ENCODE data around the gene UNC13B. TPM values are rescaled to one million over a fixed set of nuclear protein-coding genes. Genes with fewer than 3 reads are reported as not detected.

The UNC13B gene
- total RNA-seq, 6 experiments from 2014 or later, result 18.2 to 21.4 (median 19.7) TPM

DNA sequence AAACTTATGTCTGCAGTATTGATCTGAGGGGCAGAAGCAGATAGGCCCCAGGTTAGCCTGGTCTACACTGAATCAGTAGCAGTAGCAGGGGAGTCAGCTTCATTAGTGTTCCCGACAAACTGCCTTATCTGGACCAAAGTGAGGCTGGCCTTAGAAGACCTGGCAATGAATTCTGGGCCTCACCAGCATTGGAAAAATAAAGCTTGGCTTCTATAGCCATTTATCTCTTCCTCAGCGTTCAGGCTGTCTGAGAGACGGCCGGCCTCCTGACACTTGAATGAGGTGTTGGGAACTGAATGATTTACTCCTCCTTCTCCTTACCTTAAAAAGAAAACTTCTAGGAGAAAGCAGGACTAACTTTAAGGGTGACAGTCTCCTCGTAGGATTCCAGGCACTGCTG is 186.3 kb downstream of the UNC13B start:
- Mint-ChIP-seq H3K27me3 (ENCODE audit: insufficient read depth) (peaks cover 1% of the 10 kb centered on the region; the same call in 1 of the 2 replicates), H3K36me3 (ENCODE audit: low read depth) (no peaks in the 10 kb centered on the region; the same call in 1 of the 2 replicates), H3K4me1 (ENCODE audit: low read depth) (peaks cover 29% of the 10 kb centered on the region), H3K27ac (no peak overlapping the region), H3K4me3 (no peak overlapping the region), H3K9me3 (no peaks in the 10 kb centered on the region)
- no peak for DNase-seq
- TF ChIP-seq, protein P1, sequence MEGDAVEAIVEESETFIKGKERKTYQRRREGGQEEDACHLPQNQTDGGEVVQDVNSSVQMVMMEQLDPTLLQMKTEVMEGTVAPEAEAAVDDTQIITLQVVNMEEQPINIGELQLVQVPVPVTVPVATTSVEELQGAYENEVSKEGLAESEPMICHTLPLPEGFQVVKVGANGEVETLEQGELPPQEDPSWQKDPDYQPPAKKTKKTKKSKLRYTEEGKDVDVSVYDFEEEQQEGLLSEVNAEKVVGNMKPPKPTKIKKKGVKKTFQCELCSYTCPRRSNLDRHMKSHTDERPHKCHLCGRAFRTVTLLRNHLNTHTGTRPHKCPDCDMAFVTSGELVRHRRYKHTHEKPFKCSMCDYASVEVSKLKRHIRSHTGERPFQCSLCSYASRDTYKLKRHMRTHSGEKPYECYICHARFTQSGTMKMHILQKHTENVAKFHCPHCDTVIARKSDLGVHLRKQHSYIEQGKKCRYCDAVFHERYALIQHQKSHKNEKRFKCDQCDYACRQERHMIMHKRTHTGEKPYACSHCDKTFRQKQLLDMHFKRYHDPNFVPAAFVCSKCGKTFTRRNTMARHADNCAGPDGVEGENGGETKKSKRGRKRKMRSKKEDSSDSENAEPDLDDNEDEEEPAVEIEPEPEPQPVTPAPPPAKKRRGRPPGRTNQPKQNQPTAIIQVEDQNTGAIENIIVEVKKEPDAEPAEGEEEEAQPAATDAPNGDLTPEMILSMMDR (IDR thresholded peaks at IDR 0.05), result no peak

DNA sequence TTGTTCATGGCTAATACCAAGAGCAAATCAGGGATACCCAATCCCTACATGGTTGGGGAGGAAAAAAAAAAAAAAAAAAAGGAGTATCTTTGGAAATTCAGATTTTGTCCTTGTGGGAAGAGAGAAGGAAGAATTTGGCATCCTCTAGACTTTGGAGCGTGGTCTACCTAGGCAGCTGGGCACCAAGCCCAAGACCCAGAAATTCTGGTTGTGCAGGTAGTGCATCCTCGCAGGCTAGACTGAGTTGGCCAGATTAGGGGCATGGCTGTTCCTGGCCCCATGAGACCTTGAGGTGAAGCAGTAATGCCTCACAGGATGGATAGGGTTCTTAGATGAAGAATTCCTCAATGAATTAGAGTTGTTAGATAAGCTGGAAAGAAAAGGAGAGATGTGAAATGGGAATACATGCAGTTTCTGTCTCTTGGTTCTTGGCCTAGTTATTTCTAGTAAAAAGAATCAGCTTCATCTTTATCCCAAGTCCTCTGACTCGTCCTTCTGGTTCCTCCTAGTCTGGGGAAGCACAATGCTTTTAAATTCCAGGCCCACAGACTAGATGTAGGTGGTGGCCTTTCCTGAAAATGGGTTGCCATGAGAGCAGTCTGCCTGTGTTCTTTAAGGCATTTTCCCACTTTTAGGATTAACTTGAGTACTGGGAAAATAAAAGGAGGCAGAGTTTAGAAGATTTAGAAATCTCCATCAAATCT is 187.6 kb downstream of the UNC13B start:
- DNase-seq, result no peak
- Mint-ChIP-seq H3K9me3 (no peaks in the 10 kb centered on the region), H3K4me1 (ENCODE audit: low read depth) (peaks cover 43% of the 10 kb centered on the region), H3K36me3 (ENCODE audit: low read depth) (no peaks in the 10 kb centered on the region; the same call in 1 of the 2 replicates), H3K4me3 (no peak overlapping the region), H3K27ac (no peak overlapping the region), H3K27me3 (ENCODE audit: insufficient read depth) (peaks cover 1% of the 10 kb centered on the region; the same call in 1 of the 2 replicates)
- TF ChIP-seq, protein P1 (IDR thresholded peaks at IDR 0.05), result no peak

DNA sequence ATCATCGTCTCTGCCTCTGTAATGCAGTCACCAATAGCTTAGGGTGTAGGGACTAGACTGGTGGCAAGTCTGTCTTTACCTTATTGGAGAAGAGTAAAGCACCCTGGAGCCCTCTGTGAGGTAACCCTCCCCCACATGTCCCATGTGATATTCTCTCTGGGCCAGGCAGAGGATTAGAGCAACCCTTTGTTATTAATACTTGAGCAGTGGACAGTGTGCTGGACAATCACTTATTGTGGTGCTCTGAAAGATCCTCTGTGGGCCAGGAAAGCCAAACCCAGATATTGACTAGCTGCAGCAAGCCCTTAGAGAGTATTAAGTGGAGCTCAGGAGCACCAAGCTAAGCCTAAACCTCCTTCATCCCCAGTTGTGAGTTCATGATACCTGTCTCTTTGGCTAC is 188.4 kb downstream of the UNC13B start:
- Mint-ChIP-seq H3K9me3 (no peaks in the 10 kb centered on the region), H3K27me3 (ENCODE audit: insufficient read depth) (peaks cover 1% of the 10 kb centered on the region; the same call in 1 of the 2 replicates), H3K36me3 (ENCODE audit: low read depth) (no peaks in the 10 kb centered on the region), H3K4me3 (no peak overlapping the region), H3K27ac (peak overlapping the region; percentile 44; the same call in 1 of the 2 replicates), H3K4me1 (ENCODE audit: low read depth) (peaks cover 45% of the 10 kb centered on the region)
- no peak for DNase-seq
- TF ChIP-seq, protein P1 (IDR thresholded peaks at IDR 0.05), result no peak

DNA sequence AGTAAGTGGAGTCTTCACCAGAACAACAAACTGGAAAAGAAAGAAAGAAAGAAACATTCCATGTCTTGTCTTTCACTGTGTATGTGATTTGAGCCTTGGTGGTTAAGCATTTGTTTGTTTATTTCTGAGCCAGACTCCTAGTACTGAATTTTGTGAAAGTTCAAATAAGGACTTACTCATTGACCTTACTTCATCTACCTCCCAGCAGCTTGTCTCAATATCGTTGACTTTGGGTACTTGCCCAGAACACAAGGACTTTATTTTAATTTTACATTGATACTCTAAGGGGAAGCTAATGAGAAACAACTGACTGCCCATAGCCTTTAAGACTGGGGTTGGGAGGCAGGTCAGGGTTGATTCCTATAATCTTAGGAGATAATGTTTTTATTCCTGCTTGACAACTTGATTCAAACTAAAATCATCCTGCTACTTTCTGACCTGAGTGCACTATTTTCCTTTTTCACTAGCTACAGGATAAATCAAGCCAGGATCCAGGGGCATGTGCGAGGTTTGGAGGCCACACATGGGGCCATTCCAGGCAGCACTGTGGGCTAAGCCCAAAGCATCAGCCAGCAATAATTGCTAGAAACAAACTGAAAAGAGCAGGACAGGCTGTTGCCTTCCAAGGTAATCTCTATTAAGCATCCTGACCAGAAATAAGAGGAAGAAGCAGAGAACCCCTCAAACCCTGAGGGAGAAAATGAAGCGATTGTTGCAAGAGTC is 189.2 kb downstream of the UNC13B start:
- H3K27ac Mint-ChIP-seq, result peak overlapping the region; percentile 44
- peaks cover 1% of the 10 kb centered on the region; the same call in 1 of the 2 replicates for H3K27me3 Mint-ChIP-seq (ENCODE audit: insufficient read depth)
- H3K36me3 Mint-ChIP-seq (ENCODE audit: low read depth), result no peaks in the 10 kb centered on the region
- DNase-seq, result peak; percentile 51
- H3K4me1 Mint-ChIP-seq (ENCODE audit: low read depth), result peaks cover 45% of the 10 kb centered on the region
- no peaks in the 10 kb centered on the region for H3K9me3 Mint-ChIP-seq
- H3K4me3 Mint-ChIP-seq, result peak overlapping the region; percentile 8
- TF ChIP-seq, protein P1 (IDR thresholded peaks at IDR 0.05), result no peak

DNA sequence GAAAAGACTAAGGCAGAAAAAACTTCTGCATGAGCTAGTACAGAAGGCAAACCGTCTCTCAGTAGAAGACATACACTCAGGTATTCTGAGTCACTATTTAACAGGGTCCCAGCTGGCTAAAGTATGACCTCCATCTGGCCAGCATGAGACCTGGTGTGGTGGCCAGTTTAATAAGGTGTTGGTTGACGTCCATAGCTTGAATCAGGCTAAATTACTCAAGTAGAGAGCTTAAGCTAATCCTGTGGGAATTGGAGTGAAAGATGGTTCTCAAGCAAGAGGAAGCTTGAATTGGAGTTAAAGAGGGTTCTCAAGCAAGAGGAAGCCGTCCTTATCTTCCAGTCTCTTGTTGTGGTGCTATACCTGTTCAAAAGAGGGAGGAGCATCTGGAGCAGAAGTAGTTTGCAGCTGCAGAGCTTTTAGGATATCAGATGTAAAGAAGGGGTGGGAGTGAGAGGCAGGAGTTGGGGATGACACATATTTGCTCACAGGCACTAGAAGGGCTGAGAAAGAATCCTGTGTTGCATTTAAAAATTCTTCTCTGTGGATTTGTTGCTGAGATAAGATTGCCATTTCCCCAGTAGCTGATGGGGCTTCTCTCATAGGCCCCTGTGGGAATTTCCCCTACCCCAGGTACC is 192.0 kb downstream of the UNC13B start:
- Mint-ChIP-seq H3K27ac (peak overlapping the region; percentile 65), H3K36me3 (ENCODE audit: low read depth) (no peaks in the 10 kb centered on the region), H3K4me3 (no peak overlapping the region), H3K4me1 (ENCODE audit: low read depth) (peaks cover 62% of the 10 kb centered on the region), H3K9me3 (no peaks in the 10 kb centered on the region), H3K27me3 (ENCODE audit: insufficient read depth) (peaks cover 1% of the 10 kb centered on the region; the same call in 1 of the 2 replicates)
- TF ChIP-seq, protein P1 (IDR thresholded peaks at IDR 0.05), result no peak
- DNase-seq, result peak; percentile 27
